Choroid plexus epithelial cell (primary cell): Measurements from ENCODE around the gene SFXN5.
A peak's percentile ranks its signal among the peaks of the same experiment; 100 is the strongest.

ENCODE experiments used
- DNase-seq: peaks from one replicate; pipeline ENCODE4 v3.0.0-alpha.2; 2010; ENCODE audit warnings: low read depth
- H3K4me3 ChIP-seq: 2 replicates; pipeline ENCODE4 v1.5.1; 2011; ENCODE audit warnings: low read depth, mild to moderate bottlenecking, control low read depth, low read length, moderate library complexity
- CTCF ChIP-seq: conservative IDR thresholded peaks from 2 replicates; pipeline ENCODE4 v1.5.1; 2011; ENCODE audit warnings: low read depth, mild to moderate bottlenecking, control low read depth, inconsistent platforms, low read length, moderate library complexity

Gene SFXN5

GRCh38 chr2:73075477-73076373 lies 4.2 kb upstream of the SFXN5 start:
- no peak overlapping the region for H3K4me3 ChIP-seq
- peak; percentile 47 for DNase-seq
- no peak for TF ChIP-seq CTCF

- DNase-seq = no peak
- TF ChIP-seq CTCF = no peak
- H3K4me3 ChIP-seq = no peak overlapping the region
These were observed 2.9 kb upstream of the SFXN5 start for GRCh38 chr2:73074110-73075069.

- no peak for DNase-seq
- peak overlapping the region; percentile 90 for H3K4me3 ChIP-seq
- TF ChIP-seq CTCF = no peak
These were observed 904 bp upstream of the SFXN5 start for GRCh38 chr2:73072416-73072815.

- peak overlapping the region; percentile 90 for H3K4me3 ChIP-seq
- TF ChIP-seq CTCF = no peak
- DNase-seq = peak; percentile 57
These were observed 550 bp upstream of the SFXN5 start for GRCh38 chr2:73072129-73072395.

- DNase-seq = no peak
- no peak for TF ChIP-seq CTCF
- H3K4me3 ChIP-seq = peak overlapping the region; percentile 90
These were observed 711 bp downstream of the SFXN5 start for GRCh38 chr2:73070643-73071359.

- no peak for TF ChIP-seq CTCF
- peak overlapping the region; percentile 90 for H3K4me3 ChIP-seq
- peak; percentile 30 for DNase-seq
These were observed 1.5 kb downstream of the SFXN5 start for GRCh38 chr2:73069855-73070642.
